Hepatocyte (in vitro differentiated cells): ENCODE data around the gene GRK2. TPM values are rescaled to one million over a fixed set of nuclear protein-coding genes. Genes with fewer than 3 reads are reported as not detected.

Experiments
- DNase-seq: peaks from one replicate; pipeline ENCODE4 v3.0.0-alpha.2; 2016; ENCODE audit warnings: low spot score
- H2AFZ ChIP-seq: fragments of 200-600 bp; sonication (generic); 2 replicates; pipeline ENCODE4 v1.6.0; 2016; ENCODE audit warnings: antibody characterized with exemption, mild to moderate bottlenecking
- H3K27ac ChIP-seq: fragments of 200-600 bp; sonication (generic); 2 replicates; pipeline ENCODE4 v1.5.1; 2016; ENCODE audit warnings: mild to moderate bottlenecking
- H3K27me3 ChIP-seq: fragments of 200-600 bp; sonication (generic); 2 replicates; pipeline ENCODE4 v1.6.1; 2016
- H3K36me3 ChIP-seq: fragments of 200-600 bp; sonication (generic); replicated peaks from 2 replicates; pipeline ENCODE4 v1.5.1; 2016; ENCODE audit warnings: low read depth; ENCODE audit not compliant: insufficient read depth
- H3K4me1 ChIP-seq: fragments of 200-600 bp; sonication (generic); 2 replicates; pipeline ENCODE4 v1.5.1; 2016; ENCODE audit warnings: mild to moderate bottlenecking, moderate library complexity; ENCODE audit not compliant: insufficient read depth
- H3K4me2 ChIP-seq: fragments of 200-600 bp; sonication (generic); 2 replicates; pipeline ENCODE4 v1.6.0; 2016
- H3K4me3 ChIP-seq: fragments of 200-600 bp; sonication (generic); 2 replicates; pipeline ENCODE4 v1.5.1; 2016; ENCODE audit warnings: mild to moderate bottlenecking
- H3K79me2 ChIP-seq: fragments of 200-600 bp; sonication (generic); 2 replicates; pipeline ENCODE4 v1.6.0; 2017; ENCODE audit warnings: mild to moderate bottlenecking
- H3K9me2 ChIP-seq: fragments of 200-600 bp; sonication (generic); replicated peaks from 2 replicates; pipeline ENCODE4 v1.6.0; 2017; ENCODE audit warnings: mild to moderate bottlenecking; ENCODE audit not compliant: insufficient read depth
- H3K9me3 ChIP-seq: fragments of 200-600 bp; sonication (generic); 2 replicates; pipeline ENCODE4 v1.5.1; 2016; ENCODE audit warnings: low read depth, mild to moderate bottlenecking
- H4K20me1 ChIP-seq: fragments of 200-600 bp; sonication (generic); 2 replicates; pipeline ENCODE4 v1.6.0; 2016; ENCODE audit warnings: mild to moderate bottlenecking; ENCODE audit not compliant: insufficient read depth, poor library complexity, severe bottlenecking
- EZH2 ChIP-seq: fragments of 200-600 bp; sonication (generic); IDR thresholded peaks from 2 replicates; pipeline ENCODE4 v1.6.1; 2016; ENCODE audit warnings: antibody characterized with exemption, mild to moderate bottlenecking, borderline replicate concordance
- EZH2phosphoT487 ChIP-seq: fragments of 200-600 bp; sonication (generic); IDR thresholded peaks from one replicate; pipeline ENCODE4 v1.6.1; 2018; ENCODE audit warnings: antibody characterized with exemption, mild to moderate bottlenecking, low read depth, moderate library complexity; ENCODE audit not compliant: unreplicated experiment, severe bottlenecking
- WGBS: methylation state at CpG from one replicate; pipeline ENCODE4 v1.1.6; 2016; ENCODE audit warnings: low lambda C conversion rate; ENCODE audit errors: missing lambda C conversion rate; 5-methylcytosine and 5-hydroxymethylcytosine counted together
- polyA plus RNA-seq: library from polyadenylated mRNA; unstranded; fragments of >200 nt; fragmentation: Nextera tagmentation; extraction: Ambion mirVana; gene quantifications from 2 replicates; pipeline ENCODE4 v1.2.1, GENCODE V29; 2016
- total RNA-seq: library from RNA; depleted of rRNA; stranded (reverse); fragments of >200 nt; gene quantifications from 2 replicates; pipeline ENCODE4 v1.2.3, GENCODE V29; 2014
- TF ChIP-seq, protein P1 (sequence below): fragments of 200-600 bp; sonication (generic); IDR thresholded peaks from 2 replicates; pipeline ENCODE4 v1.5.1; 2016; ENCODE audit warnings: antibody characterized with exemption, mild to moderate bottlenecking; ENCODE audit not compliant: poor library complexity

GRK2 gene
- total and polyA plus RNA-seq, 2 experiments from 2014 or later, result 41.4 to 59.6 TPM

DNA sequence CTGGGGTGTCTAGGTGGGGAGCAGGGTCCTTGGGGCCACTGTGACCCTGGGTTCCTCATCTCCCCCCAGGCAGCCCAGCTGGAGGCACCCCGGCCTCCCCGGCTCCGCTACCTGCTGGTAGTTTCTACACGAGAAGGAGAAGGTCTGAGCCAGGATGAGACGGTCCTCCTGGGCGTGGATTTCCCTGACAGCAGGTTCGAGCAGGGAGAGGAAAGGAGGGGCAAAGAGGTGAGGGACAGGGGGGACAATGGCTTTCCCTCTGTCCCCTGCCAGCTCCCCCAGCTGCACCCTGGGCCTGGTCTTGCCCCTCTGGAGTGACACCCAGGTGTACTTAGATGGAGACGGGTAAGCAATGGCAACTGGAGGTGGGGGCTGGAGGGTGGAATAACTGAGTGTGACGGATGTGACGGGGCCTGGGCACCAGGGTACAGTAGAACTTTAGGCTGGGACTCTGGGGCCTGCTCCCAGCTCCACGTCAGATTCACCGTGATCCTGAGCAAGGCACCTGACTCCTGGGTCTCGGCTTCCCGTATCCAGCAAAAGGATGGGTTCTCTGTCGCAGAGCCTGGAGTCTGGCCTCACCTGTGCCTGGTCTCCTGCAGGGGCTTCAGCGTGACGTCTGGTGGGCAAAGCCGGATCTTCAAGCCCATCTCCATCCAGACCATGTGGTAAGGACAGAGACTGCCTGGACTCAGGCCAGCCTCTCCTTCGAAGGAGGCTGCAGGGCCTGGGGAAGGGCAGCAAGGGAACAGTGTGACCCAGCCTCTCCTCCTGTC, 40.7 kb downstream of the GRK2 start:
- TF ChIP-seq EZH2phosphoT487 (no peak), EZH2 (no peak)
- TF ChIP-seq, protein P1, sequence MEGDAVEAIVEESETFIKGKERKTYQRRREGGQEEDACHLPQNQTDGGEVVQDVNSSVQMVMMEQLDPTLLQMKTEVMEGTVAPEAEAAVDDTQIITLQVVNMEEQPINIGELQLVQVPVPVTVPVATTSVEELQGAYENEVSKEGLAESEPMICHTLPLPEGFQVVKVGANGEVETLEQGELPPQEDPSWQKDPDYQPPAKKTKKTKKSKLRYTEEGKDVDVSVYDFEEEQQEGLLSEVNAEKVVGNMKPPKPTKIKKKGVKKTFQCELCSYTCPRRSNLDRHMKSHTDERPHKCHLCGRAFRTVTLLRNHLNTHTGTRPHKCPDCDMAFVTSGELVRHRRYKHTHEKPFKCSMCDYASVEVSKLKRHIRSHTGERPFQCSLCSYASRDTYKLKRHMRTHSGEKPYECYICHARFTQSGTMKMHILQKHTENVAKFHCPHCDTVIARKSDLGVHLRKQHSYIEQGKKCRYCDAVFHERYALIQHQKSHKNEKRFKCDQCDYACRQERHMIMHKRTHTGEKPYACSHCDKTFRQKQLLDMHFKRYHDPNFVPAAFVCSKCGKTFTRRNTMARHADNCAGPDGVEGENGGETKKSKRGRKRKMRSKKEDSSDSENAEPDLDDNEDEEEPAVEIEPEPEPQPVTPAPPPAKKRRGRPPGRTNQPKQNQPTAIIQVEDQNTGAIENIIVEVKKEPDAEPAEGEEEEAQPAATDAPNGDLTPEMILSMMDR, result no peak
- H3K4me3 ChIP-seq, result no peak overlapping the region
- H3K4me2 ChIP-seq, result no peak overlapping the region
- DNase-seq, result no peak
- no peaks in the 10 kb centered on the region for H3K9me3 ChIP-seq
- H3K9me2 ChIP-seq, result no peaks in the 10 kb centered on the region
- H3K27ac ChIP-seq, result no peak overlapping the region
- WGBS, result 95% methylated on average over 19 of the region's 19 CpGs
- H3K4me1 ChIP-seq, result peaks cover 22% of the 10 kb centered on the region
- no peaks in the 10 kb centered on the region for H3K36me3 ChIP-seq
- peaks cover 15% of the 10 kb centered on the region for H3K79me2 ChIP-seq
- H3K27me3 ChIP-seq, result no peaks in the 10 kb centered on the region
- no peaks in the 10 kb centered on the region for H4K20me1 ChIP-seq
- H2AFZ ChIP-seq, result no peak overlapping the region

DNA sequence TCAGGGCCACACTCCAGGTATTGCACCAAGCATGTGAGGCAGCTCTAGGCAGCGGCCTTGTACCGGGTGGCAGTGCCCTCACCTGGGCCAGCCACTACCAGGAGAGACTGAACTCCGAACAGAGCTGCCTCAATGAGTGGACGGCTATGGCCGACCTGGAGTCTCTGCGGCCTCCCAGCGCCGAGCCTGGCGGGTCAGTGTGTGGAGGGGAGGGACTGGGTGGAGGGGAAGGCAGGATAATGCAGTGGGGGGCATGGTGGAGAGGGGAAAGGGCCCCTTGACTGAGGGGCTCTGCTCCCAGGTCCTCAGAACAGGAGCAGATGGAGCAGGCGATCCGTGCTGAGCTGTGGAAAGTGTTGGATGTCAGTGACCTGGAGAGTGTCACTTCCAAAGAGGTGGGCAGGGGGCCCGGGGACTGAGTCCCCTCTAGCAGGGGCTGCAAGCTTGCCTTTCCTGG, 41.3 kb downstream of the GRK2 start:
- Histone ChIP-seq H3K4me2 (no peak overlapping the region), H3K27me3 (no peaks in the 10 kb centered on the region), H3K9me3 (no peaks in the 10 kb centered on the region), H3K79me2 (peaks cover 15% of the 10 kb centered on the region), H3K4me1 (peaks cover 16% of the 10 kb centered on the region), H3K4me3 (no peak overlapping the region), H4K20me1 (no peaks in the 10 kb centered on the region), H3K27ac (no peak overlapping the region), H2AFZ (no peak overlapping the region), H3K36me3 (no peaks in the 10 kb centered on the region), H3K9me2 (no peaks in the 10 kb centered on the region)
- 89% methylated on average over 12 of the region's 12 CpGs for WGBS
- no peak for DNase-seq
- TF ChIP-seq, protein P1, result no peak
- TF ChIP-seq EZH2, result no peak
- TF ChIP-seq EZH2phosphoT487, result no peak

DNA sequence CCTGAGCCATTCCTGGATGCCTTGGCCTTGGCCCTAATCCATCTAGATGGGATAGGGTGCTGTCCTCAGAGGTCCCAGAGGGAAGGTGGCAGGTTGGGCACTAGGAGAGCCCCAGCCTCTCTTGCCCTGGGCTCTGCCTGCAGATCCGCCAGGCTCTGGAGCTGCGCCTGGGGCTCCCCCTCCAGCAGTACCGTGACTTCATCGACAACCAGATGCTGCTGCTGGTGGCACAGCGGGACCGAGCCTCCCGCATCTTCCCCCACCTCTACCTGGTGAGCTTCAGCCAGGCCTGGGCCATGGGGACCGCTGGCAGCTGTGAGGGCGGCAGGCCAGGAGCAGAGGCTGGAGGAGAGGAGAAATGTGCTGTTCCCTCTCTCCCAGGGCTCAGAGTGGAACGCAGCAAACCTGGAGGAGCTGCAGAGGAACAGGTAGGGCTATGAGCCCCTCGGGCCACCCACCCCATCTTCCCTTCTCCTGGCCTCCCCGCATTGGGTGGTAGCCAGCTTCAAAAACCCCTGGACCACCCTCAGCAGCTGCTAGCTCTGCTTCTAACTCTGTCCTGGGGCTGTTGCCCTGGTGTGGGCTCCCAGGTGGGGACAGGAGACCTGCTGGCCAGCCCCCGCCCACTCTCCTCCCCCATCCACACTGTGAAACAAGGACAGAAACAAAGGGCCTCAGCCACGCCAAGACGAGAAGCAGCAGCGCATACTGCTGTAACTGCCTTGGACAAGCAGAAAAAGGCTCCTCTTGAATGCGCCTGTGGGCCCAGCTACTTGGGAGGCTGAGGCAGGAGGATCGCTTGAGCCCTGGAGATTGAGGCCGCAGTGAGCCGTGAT, 42.0 kb downstream of the GRK2 start:
- Histone ChIP-seq H3K27me3 (no peaks in the 10 kb centered on the region), H3K36me3 (no peaks in the 10 kb centered on the region), H2AFZ (no peak overlapping the region), H3K4me1 (peaks cover 10% of the 10 kb centered on the region), H3K4me3 (no peak overlapping the region), H3K9me2 (no peaks in the 10 kb centered on the region), H3K79me2 (peaks cover 15% of the 10 kb centered on the region), H3K27ac (no peak overlapping the region), H4K20me1 (no peaks in the 10 kb centered on the region), H3K9me3 (no peaks in the 10 kb centered on the region), H3K4me2 (no peak overlapping the region)
- 94% methylated on average over 20 of the region's 20 CpGs for WGBS
- TF ChIP-seq, protein P1, result no peak
- TF ChIP-seq EZH2phosphoT487 (no peak), EZH2 (no peak)
- DNase-seq, result no peak
